Measurements from ENCODE around the gene CAPS.
A peak's percentile ranks its signal among the peaks of the same experiment; 100 is the strongest.
"Not testable (repeated sequence)": the region's sequence is repeated elsewhere in the genome, so short reads cannot be mapped to it uniquely, and the experiment has no call there.

The CAPS gene

DNA sequence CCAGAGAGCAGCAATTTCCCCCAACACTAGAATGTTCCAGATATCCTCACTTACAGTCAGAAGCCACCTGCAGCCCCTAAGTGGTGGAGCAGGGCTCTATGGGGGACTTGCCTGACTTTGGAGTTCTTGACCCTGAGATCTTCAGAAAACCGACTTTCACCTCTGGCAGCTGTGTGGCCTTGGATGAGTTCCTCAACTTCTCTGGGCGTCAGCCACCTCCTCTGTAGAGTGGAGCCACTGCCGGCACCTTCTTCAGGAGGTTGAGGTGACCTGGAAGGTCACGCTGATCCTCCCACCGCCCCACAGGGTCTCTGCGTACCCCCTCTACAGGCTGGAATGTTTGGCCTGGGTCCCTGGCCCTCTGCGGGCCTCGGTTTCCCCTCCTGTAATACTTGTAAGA lies 36.6 kb upstream of the CAPS start:
- H3K4me3 ChIP-seq (ENCODE audit: low read depth, low read length) = no peak overlapping the region
- no peak for TF ChIP-seq CTCF (conservative IDR thresholded peaks at IDR 0.05; ENCODE audit: low read depth, low read length)
- no peak for DNase-seq (ENCODE audit: low read depth)

DNA sequence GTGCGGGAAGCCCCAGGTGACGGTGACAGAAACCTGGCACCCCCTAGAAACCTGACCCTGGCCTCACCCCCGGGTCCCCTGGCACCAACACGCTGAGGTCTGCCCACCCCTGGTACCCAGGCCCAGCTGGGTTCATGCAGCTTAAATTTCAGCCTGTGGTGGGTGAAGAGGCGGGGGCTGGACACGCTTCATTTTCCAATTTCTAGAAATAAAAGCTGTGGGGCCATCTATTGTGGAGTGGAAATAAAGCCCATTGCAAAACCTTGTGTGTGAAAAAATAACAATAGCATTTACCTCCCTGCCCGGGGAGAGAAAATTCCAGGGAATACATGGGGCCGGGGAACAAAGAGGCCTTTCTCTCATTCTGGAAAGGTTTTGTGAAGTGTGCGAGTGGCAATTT lies 36.2 kb upstream of the CAPS start:
- TF ChIP-seq CTCF (conservative IDR thresholded peaks at IDR 0.05; ENCODE audit: low read depth, low read length) = no peak
- DNase-seq (ENCODE audit: low read depth) = no peak
- no peak overlapping the region for H3K4me3 ChIP-seq (ENCODE audit: low read depth, low read length)

DNA sequence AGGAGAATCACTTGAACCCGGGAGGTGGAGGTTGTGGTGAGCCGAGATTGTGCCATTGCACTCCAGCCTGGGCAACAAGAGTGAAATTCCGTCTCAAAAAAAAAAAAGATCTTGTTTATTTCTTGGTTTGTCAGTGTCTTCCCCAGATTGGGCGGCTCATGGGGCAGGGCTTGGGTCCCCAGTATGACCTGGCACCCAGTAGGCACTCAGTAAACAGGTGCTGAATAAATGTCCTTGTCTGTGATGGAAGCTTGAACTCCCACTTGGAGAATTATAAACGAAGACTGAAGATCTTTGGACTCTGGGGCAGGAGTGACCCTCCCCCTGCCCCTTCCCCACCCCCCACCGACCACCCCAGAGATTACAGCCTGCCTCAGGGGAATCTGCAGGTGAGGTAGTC lies 33.9 kb upstream of the CAPS start:
- DNase-seq (ENCODE audit: low read depth) = no peak

GRCh38 chr19:5880604-5881078 lies 33.4 kb upstream of the CAPS start:
- H3K4me3 ChIP-seq (ENCODE audit: low read depth, low read length) = no peak overlapping the region
- DNase-seq (ENCODE audit: low read depth) = peak; percentile 93
- no peak for TF ChIP-seq CTCF (conservative IDR thresholded peaks at IDR 0.05; ENCODE audit: low read depth, low read length)

More for the DNA sequence above, 33.9 kb upstream of the CAPS start:
- H3K4me3 ChIP-seq (ENCODE audit: low read depth, low read length) = no peak overlapping the region
- TF ChIP-seq CTCF (conservative IDR thresholded peaks at IDR 0.05; ENCODE audit: low read depth, low read length) = no peak

DNA sequence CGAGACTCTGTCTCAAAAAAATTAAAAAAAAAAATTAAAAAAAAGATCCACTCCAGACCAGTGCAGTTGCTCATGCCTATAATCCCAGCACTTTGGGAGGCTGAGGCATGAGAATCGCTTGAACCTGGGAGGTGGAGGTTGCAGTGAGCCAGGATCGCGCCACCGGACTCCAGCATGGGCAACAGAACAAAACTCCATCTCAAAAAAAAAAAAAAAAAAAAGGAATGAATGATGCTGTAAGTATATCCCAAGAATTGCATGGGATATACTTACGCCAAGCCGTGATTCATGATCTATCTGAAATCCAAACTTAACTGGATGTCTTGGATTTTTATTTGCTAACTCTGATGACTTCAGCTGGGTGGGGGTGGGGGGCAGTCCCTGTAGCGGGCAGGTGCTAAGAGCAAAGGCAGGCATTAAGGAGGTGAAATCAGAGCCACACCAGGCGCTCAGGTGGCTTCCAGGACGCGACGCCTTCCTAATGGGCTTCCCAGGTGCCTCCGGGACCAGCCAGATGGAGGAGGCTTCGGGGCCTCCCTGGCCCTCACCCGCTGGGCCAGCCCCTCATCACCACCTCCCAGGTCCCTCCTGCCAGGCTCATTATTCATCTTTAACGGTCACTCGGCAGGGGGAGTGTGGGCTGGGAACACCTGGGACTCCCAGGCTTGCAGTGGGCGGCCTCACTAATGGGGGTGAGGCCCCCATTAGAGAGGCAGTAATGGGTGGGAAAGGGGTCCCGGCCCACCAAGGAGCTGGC lies 32.3 kb upstream of the CAPS start:
- no peak for DNase-seq (ENCODE audit: low read depth)
- no peak for TF ChIP-seq CTCF (conservative IDR thresholded peaks at IDR 0.05; ENCODE audit: low read depth, low read length)
- H3K4me3 ChIP-seq (ENCODE audit: low read depth, low read length) = no peak overlapping the region

DNA sequence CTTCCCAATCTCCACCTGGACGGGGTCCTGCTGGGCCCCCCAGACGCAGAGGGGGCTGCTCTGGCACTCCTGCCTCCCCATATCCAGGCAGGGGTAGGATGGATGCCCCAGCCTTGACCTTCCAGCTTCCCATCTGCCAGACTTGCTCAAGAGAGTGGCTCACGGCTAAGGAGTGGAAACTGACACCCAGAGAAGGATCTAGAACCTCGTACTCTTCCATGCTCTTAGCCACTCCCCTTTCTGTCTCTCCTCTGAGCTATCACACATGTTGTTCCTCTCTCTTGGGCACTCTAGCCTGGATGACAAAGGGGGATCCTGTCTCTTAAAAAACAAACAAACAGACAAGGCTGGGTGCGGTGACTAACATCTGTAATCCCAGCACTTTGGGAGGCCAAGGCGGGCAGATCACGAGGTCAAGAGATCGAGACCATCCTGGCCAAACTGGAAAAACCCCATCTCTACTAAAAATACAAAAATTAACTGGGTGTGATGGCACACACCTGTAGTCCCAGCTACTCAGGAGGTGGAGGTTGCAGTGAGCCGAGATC lies 31.6 kb upstream of the CAPS start:
- TF ChIP-seq CTCF (conservative IDR thresholded peaks at IDR 0.05; ENCODE audit: low read depth, low read length) = no peak
- H3K4me3 ChIP-seq (ENCODE audit: low read depth, low read length) = no peak overlapping the region
- peak; percentile 28 for DNase-seq (ENCODE audit: low read depth)

DNA sequence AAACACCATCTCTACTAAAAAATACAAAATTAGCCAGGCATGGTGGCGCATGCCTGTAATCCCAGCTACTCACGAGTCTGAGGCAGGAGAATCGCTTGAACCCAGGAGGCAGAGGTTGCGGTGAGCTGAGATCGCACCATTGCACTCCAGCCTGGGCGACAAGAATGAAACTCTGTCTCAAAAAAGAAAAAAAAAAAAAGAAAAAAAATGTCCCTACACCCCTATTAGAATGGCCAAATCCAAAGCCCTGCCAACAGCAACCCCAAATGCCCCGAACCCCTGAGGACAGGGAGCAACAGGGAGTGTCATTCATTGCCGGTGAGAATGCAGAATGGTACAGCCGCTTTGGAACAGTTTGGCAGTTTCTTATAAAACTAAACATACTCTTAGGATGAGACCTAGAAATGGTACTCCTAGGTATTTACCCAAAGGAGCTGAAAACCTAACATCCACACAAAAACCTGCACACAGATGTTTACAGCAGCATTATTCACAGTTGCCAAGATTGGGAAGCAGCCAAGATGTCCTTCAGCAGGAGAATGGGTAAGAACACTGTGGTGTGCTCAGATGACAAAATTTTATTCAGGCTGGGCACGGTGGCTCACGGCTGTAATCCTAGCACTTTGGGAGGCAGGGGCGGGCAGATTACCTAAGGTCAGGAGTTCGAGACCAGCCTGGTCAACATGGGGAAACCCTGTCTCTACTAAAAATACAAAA lies 30.7 kb upstream of the CAPS start:
- H3K4me3 ChIP-seq (ENCODE audit: low read depth, low read length); DNase-seq (ENCODE audit: low read depth): not testable (repeated sequence)

- H3K4me3 ChIP-seq (ENCODE audit: low read depth, low read length); DNase-seq (ENCODE audit: low read depth): not testable (repeated sequence)
These were observed 29.8 kb upstream of the CAPS start for GRCh38 chr19:5884065-5884811.
